GM12878 (cell line): ENCODE measurements around the gene FOXF1. TPM values are rescaled to one million over a fixed set of nuclear protein-coding genes. Genes with fewer than 3 reads are reported as not detected.

Experiments used
- ATAC-seq: fragments of 200-7000 bp; cut with Tn5 transposase; 3 replicates; pipeline ENCODE4 v1.9.1; 2020; ENCODE audit warnings: mild to moderate bottlenecking, moderate library complexity
- BruUV-seq: library from RNA; stranded (reverse); fragments of 400-500 nt; replicated peaks from 2 replicates; lab custom pipeline; 2021; lab: Mats Ljungman, UMichigan
- CTCF ChIA-PET: fragments of 300-600 bp; sonication (Branson Sonifier 250); formaldehyde crosslinking; extraction: SDS; loops from one replicate; lab custom pipeline; 2021; ENCODE audit warnings: inconsistent platforms; lab: Yijun Ruan, JAX
- POLR2A ChIA-PET: fragments of 350-600 bp; formaldehyde crosslinking; extraction: SDS; loops from one replicate; lab custom pipeline; 2021; ENCODE audit warnings: inconsistent platforms; lab: Charles Lee
- RAD21 ChIA-PET: fragments of 300-600 bp; sonication (Branson Sonifier 250); formaldehyde crosslinking; loops from one replicate; lab custom pipeline; 2023; ENCODE audit warnings: antibody characterized with exemption; ENCODE audit not compliant: unreplicated experiment; lab: Charles Lee
- SMC1A ChIA-PET: fragments of 300-600 bp; sonication (Branson Sonifier 250); formaldehyde crosslinking; loops from one replicate; lab custom pipeline; 2023; ENCODE audit not compliant: unreplicated experiment, uncharacterized antibody; lab: Charles Lee
- DNase-seq: peaks from one replicate; pipeline ENCODE4 v3.0.0-alpha.2; 2011; ENCODE audit warnings: low read depth, low spot score
- FAIRE-seq: peaks from 3 replicates; lab custom pipeline; 2011; peaks lifted over from hg19 to GRCh38; lab: Jason Lieb, UNC
- H2AFZ ChIP-seq: 2 replicates; pipeline ENCODE4 v1.6.0; 2011; ENCODE audit warnings: low read depth, low read length, control low read depth; ENCODE audit not compliant: control insufficient read depth
- H3K27ac ChIP-seq: 2 replicates; pipeline ENCODE4 v1.5.1; 2011; ENCODE audit warnings: control low read depth; ENCODE audit not compliant: control insufficient read depth, insufficient read depth
- H3K27me3 ChIP-seq, 2 experiments: replicated peaks in 1 of 2; 2 replicates each; pipeline versions ENCODE4 v1.6.0 to v1.6.1; 2011; ENCODE audit warnings: low read length in 1 of 2; ENCODE audit not compliant: control insufficient read depth in 2 of 2, insufficient read depth in 2 of 2
- H3K36me3 ChIP-seq, 2 experiments: 2 replicates each; pipeline ENCODE4 v1.5.1; 2011; ENCODE audit warnings: low read length in 1 of 2; ENCODE audit not compliant: control insufficient read depth in 2 of 2, insufficient read depth in 2 of 2
- H3K4me1 ChIP-seq: 2 replicates; pipeline ENCODE4 v1.6.1; 2011; ENCODE audit warnings: mild to moderate bottlenecking, low read length, moderate library complexity, mixed read lengths; ENCODE audit not compliant: control insufficient read depth, insufficient read depth
- H3K4me2 ChIP-seq: 2 replicates; pipeline ENCODE4 v1.6.0; 2011; ENCODE audit warnings: control low read depth; ENCODE audit not compliant: control insufficient read depth, insufficient read depth
- H3K4me3 ChIP-seq: fragments of 200-600 bp; sonication (generic); 2 replicates; pipeline ENCODE4 v1.5.1; 2016
- H3K79me2 ChIP-seq: 2 replicates; pipeline ENCODE4 v1.6.0; 2011; ENCODE audit warnings: low read length; ENCODE audit not compliant: control insufficient read depth, insufficient read depth
- H3K9ac ChIP-seq: 2 replicates; pipeline ENCODE4 v1.8.0; 2011; ENCODE audit warnings: low read length, control low read depth, mixed read lengths; ENCODE audit not compliant: control insufficient read depth, insufficient read depth
- H3K9me3 ChIP-seq: replicated peaks from 3 replicates; pipeline ENCODE4 v1.5.1; 2011; ENCODE audit warnings: mild to moderate bottlenecking, low read length; ENCODE audit not compliant: control insufficient read depth, insufficient read depth
- H4K20me1 ChIP-seq: 2 replicates; pipeline ENCODE4 v1.6.0; 2011; ENCODE audit not compliant: control insufficient read depth, insufficient read depth
- HDAC6 ChIP-seq: fragments of 200-600 bp; sonication (generic); IDR thresholded peaks from one replicate; pipeline ENCODE4 v1.8.0; 2017; ENCODE audit warnings: antibody characterized with exemption; ENCODE audit not compliant: unreplicated experiment
- WGBS: methylation state at CpG from one replicate; pipeline ENCODE4 v1.1.6; 2016; ENCODE audit warnings: low lambda C conversion rate; ENCODE audit not compliant: insufficient replicate concordance, insufficient coverage; ENCODE audit errors: missing lambda C conversion rate; 5-methylcytosine and 5-hydroxymethylcytosine counted together
- in situ Hi-C: fragments of 300-500 bp; cut with MboI; formaldehyde crosslinking; loops from 9 replicates; pipeline ENCODE4 v1.14.3; 2018; ENCODE audit warnings: mixed read lengths
- intact Hi-C: fragments of 100-400 bp; cut with micrococcal nuclease; formaldehyde crosslinking; loops from one replicate; pipeline ENCODE4 v1.14.2; 2022; ENCODE audit not compliant: unreplicated experiment
- polyA plus RNA-seq, 11 experiments: library from polyadenylated mRNA; depleted of rRNA in 4 of 11; unstranded in 6 of 11; stranded (reverse) in 5 of 11; fragments of >200 nt; fragmentation: Nextera tagmentation in 4 of 11; fragmentation: Illumina TruSeq in 1 of 11; extraction: Ambion mirVana in 4 of 11; extraction: Trizol in 1 of 11; gene quantifications; 1 replicate in 1 of 11; 2 replicates in 10 of 11; pipeline versions ENCODE4 v1.2.1 to v1.2.3, GENCODE V29; 2011 to 2016; ENCODE audit warnings: inconsistent platforms in 2 of 11, missing spikeins in 2 of 11, low read depth in 1 of 11
- total RNA-seq, 4 experiments: library from RNA; depleted of rRNA in 3 of 4; stranded (reverse); fragments of >200 nt in 3 of 4; fragmentation: Illumina TruSeq in 1 of 4; extraction: Trizol in 1 of 4; gene quantifications; 2 replicates each; pipeline versions ENCODE4 v1.2.1 to v1.2.3, GENCODE V29; 2013 to 2021
- TF ChIP-seq, protein P1 (sequence below): fragments of 450-650 bp; formaldehyde crosslinking; IDR thresholded peaks from 2 replicates; pipeline ENCODE4 v1.4.0; 2022; ENCODE audit warnings: mild to moderate bottlenecking, moderate library complexity

Gene FOXF1
- total and polyA plus RNA-seq, 10 of the 15 experiments (the other 5 are each of a cell fraction or from before 2014, with no cell fraction given) = 0.01 TPM; not detected in 9

- WGBS = 71% methylated on average over 8 of the region's 8 CpGs
- FAIRE-seq (no peak), DNase-seq (no peak), ATAC-seq (no peak)
- Histone ChIP-seq H3K4me1 (no peaks in the 10 kb centered on the region), H2AFZ (no peak overlapping the region), H3K4me2 (no peak overlapping the region), H3K9me3 (no peaks in the 10 kb centered on the region; the same call in 2 of the 3 replicates), H3K4me3 (no peak overlapping the region), H3K36me3 (peaks cover 0 to 13% of the 10 kb centered on the region in 2 experiments; a peak in 3 of 4 replicates), H3K27me3 (no peaks in the 10 kb centered on the region), H3K9ac (no peak overlapping the region), H3K79me2 (peaks cover 3% of the 10 kb centered on the region), H4K20me1 (no peaks in the 10 kb centered on the region), H3K27ac (no peak overlapping the region)
- ChIA-PET RAD21 (no interaction called here), POLR2A (no interaction called here), CTCF (interaction anchor here (1.1 kb wide), 1 partner anchor 513 kb away, joined by 3 read pairs; no protein-coding TSS in a partner anchor), SMC1A (no interaction called here)
- no peak for TF ChIP-seq HDAC6
- TF ChIP-seq, protein P1, sequence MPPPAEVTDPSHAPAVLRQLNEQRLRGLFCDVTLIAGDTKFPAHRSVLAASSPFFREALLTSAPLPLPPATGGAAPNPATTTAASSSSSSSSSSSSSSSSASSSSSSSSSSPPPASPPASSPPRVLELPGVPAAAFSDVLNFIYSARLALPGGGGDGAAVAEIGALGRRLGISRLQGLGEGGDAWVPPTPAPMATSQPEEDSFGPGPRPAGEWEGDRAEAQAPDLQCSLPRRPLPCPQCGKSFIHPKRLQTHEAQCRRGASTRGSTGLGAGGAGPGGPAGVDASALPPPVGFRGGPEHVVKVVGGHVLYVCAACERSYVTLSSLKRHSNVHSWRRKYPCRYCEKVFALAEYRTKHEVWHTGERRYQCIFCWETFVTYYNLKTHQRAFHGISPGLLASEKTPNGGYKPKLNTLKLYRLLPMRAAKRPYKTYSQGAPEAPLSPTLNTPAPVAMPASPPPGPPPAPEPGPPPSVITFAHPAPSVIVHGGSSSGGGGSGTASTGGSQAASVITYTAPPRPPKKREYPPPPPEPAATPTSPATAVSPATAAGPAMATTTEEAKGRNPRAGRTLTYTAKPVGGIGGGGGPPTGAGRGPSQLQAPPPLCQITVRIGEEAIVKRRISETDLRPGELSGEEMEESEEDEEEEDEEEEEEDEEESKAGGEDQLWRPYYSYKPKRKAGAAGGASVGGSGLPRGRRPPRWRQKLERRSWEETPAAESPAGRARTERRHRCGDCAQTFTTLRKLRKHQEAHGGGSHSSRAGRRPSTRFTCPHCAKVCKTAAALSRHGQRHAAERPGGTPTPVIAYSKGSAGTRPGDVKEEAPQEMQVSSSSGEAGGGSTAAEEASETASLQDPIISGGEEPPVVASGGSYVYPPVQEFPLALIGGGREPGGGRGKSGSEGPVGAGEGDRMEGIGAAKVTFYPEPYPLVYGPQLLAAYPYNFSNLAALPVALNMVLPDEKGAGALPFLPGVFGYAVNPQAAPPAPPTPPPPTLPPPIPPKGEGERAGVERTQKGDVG (CRISPR knock-in tag) = no peak
- in situ Hi-C loops = no loop called here
- intact Hi-C loops = no loop called here
- no TSS peak for BruUV-seq
Measured at GRCh38 chr16:86549076-86549892, 39.0 kb downstream of the FOXF1 start.
